Measurements from ENCODE around the gene ELL. TPM values are rescaled to one million over a fixed set of nuclear protein-coding genes. Genes with fewer than 3 reads are reported as not detected.

ELL gene
- total RNA-seq, 1 experiment from 2014 or later: 17.0 TPM

DNA sequence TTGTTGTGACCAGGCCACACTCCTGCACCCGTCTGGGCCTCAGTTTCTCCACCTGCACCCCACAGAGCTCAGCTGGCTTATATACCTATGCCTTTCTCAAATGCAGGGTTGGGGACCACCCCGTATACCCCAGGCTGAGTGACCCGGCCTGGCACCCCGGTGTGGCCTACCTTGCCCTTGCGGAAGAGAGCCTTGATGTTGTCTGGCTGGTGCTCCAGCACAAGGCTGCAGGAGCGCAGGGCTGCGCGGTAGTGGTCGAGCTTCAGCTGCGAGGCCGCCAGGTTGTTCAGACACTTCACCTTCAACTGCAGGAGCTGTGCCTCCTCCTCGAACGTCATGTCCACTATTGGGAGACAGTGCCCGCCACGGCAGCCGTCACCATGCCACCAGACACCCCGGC lies 15.6 kb upstream of the ELL start:
- Mint-ChIP-seq H3K36me3 (ENCODE audit: insufficient read depth in 1 of 3, low read depth in 3 of 3) (peaks cover 24 to 77% (median 72%) of the 10 kb centered on the region in 3 experiments; a peak in 6 of 7 replicates), H3K9me3 (no peaks in the 10 kb centered on the region), H3K27me3 (ENCODE audit: low read depth) (no peaks in the 10 kb centered on the region), H3K4me3 (no peak overlapping the region), H3K4me1 (peaks cover 1 to 2% of the 10 kb centered on the region in 2 experiments), H3K27ac (no peak overlapping the region)
- no peak overlapping the region for H2BK20ac ChIP-seq (ENCODE audit: low read depth, low read length, poor library complexity, severe bottlenecking)
- no peaks in the 10 kb centered on the region for H3K27me3 ChIP-seq (ENCODE audit: insufficient read depth, low read length)
- H3K23me2 ChIP-seq (ENCODE audit: insufficient read length, low read depth, low read length, poor library complexity, severe bottlenecking): peaks cover under 1% of the 10 kb centered on the region
- H3K79me1 ChIP-seq (ENCODE audit: insufficient read depth, low read depth, low read length, poor library complexity, severe bottlenecking): peaks cover 3% of the 10 kb centered on the region
- H2BK5ac ChIP-seq (ENCODE audit: insufficient read length, low read length): no peak overlapping the region
- H3K9ac ChIP-seq (ENCODE audit: extremely low read depth, insufficient read length, low read length): no peak overlapping the region
- no peak overlapping the region for H3K56ac ChIP-seq (ENCODE audit: insufficient read length, low read depth, low read length)
- H4K20me1 ChIP-seq (ENCODE audit: control insufficient read depth, insufficient read depth, insufficient read length): no peaks in the 10 kb centered on the region
- H3K4me2 ChIP-seq (ENCODE audit: insufficient read depth, insufficient read length, low read length): no peak overlapping the region
- H3K23ac ChIP-seq (ENCODE audit: insufficient read length, low read depth, low read length): no peak overlapping the region
- no peak overlapping the region for H2BK15ac ChIP-seq (ENCODE audit: low read depth, low read length)
- H2BK12ac ChIP-seq (ENCODE audit: insufficient read length, low read depth, low read length): no peak overlapping the region
- H2BK120ac ChIP-seq (ENCODE audit: low read depth, low read length, poor library complexity, severe bottlenecking): no peak overlapping the region
- no CpG with 5 or more reads among the region's 17 CpGs for WGBS (ENCODE audit: extremely low coverage, insufficient read length, low lambda C conversion rate)
- no peak overlapping the region for H3T11ph ChIP-seq (ENCODE audit: low read length)
- H3K14ac ChIP-seq (ENCODE audit: insufficient read depth, low read length): no peak overlapping the region
- H4K91ac ChIP-seq (ENCODE audit: insufficient read length, low read depth, low read length): no peak overlapping the region
- no peak overlapping the region for H4K8ac ChIP-seq (replicated peaks; ENCODE audit: insufficient read length, low read depth, low read length)
- no peak overlapping the region for H2AK5ac ChIP-seq (ENCODE audit: insufficient read length, low read length)
- H4K5ac ChIP-seq (ENCODE audit: insufficient read length, low read depth, low read length): no peak overlapping the region
- TF ChIP-seq, protein P1, sequence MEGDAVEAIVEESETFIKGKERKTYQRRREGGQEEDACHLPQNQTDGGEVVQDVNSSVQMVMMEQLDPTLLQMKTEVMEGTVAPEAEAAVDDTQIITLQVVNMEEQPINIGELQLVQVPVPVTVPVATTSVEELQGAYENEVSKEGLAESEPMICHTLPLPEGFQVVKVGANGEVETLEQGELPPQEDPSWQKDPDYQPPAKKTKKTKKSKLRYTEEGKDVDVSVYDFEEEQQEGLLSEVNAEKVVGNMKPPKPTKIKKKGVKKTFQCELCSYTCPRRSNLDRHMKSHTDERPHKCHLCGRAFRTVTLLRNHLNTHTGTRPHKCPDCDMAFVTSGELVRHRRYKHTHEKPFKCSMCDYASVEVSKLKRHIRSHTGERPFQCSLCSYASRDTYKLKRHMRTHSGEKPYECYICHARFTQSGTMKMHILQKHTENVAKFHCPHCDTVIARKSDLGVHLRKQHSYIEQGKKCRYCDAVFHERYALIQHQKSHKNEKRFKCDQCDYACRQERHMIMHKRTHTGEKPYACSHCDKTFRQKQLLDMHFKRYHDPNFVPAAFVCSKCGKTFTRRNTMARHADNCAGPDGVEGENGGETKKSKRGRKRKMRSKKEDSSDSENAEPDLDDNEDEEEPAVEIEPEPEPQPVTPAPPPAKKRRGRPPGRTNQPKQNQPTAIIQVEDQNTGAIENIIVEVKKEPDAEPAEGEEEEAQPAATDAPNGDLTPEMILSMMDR (conservative IDR thresholded peaks at IDR 0.05): no peak
- H3K79me2 ChIP-seq (ENCODE audit: insufficient read depth, low read length): no peaks in the 10 kb centered on the region
- DNase-seq: no peak
- no peaks in the 10 kb centered on the region for H3K9me3 ChIP-seq (ENCODE audit: control insufficient read depth, low read depth, low read length)
- no peak overlapping the region for H3K4ac ChIP-seq (ENCODE audit: low read depth, low read length)
- H3K27ac ChIP-seq (ENCODE audit: insufficient read length, low read depth, low read length): no peak overlapping the region
- H2AFZ ChIP-seq (ENCODE audit: low read length): no peak overlapping the region
- H3K18ac ChIP-seq (ENCODE audit: insufficient read length, low read depth, low read length): no peak overlapping the region
- no peaks in the 10 kb centered on the region for H3K4me1 ChIP-seq (ENCODE audit: insufficient read depth, low read length)
